H1 (cell line): ENCODE measurements around the gene GOLGA2. TPM values are rescaled to one million over a fixed set of nuclear protein-coding genes. Genes with fewer than 3 reads are reported as not detected.

Experiments used
- CTCF ChIA-PET: fragments of 300-600 bp; sonication (Branson Sonifier 250); formaldehyde crosslinking; loops from one replicate; lab custom pipeline; 2021; ENCODE audit not compliant: partially characterized antibody; lab: Charles Lee
- POLR2A ChIA-PET: fragments of 300-600 bp; sonication (Branson Sonifier 250); formaldehyde crosslinking; loops from one replicate; lab custom pipeline; 2021; ENCODE audit warnings: inconsistent platforms; ENCODE audit not compliant: partially characterized antibody; lab: Charles Lee
- DNase-seq, 2 experiments: peaks; one replicate each; pipeline versions ENCODE4 v3.0.0 to v3.0.0-alpha.2; 2010 to 2022; ENCODE audit warnings: low spot score in 2 of 2, low read depth in 1 of 2, mixed read lengths in 1 of 2
- FAIRE-seq: peaks from 2 replicates; lab custom pipeline; 2011; peaks lifted over from hg19 to GRCh38; lab: Jason Lieb, UNC
- H2AFZ ChIP-seq: 2 replicates; pipeline ENCODE4 v1.8.1; 2012; ENCODE audit warnings: low read length, inconsistent platforms
- H2AK5ac ChIP-seq: 2 replicates; pipeline ENCODE4 v1.6.1; 2013; ENCODE audit warnings: low read depth, low read length
- H2BK120ac ChIP-seq: replicated peaks from 2 replicates; pipeline ENCODE3; 2013; ENCODE audit warnings: low read depth, low read length, inconsistent platforms
- H2BK12ac ChIP-seq: 2 replicates; pipeline ENCODE4 v1.6.1; 2013; ENCODE audit warnings: low read depth, low read length
- H2BK15ac ChIP-seq: 2 replicates; pipeline ENCODE4 v1.6.1; 2013; ENCODE audit warnings: low read length
- H2BK20ac ChIP-seq: 2 replicates; pipeline ENCODE4 v1.6.1; 2013; ENCODE audit warnings: low read length
- H2BK5ac ChIP-seq: 2 replicates; pipeline ENCODE4 v1.6.1; 2013; ENCODE audit warnings: low read depth, low read length
- H3K14ac ChIP-seq: 2 replicates; pipeline ENCODE4 v1.6.1; 2013; ENCODE audit warnings: inconsistent platforms; ENCODE audit not compliant: insufficient read length
- H3K18ac ChIP-seq: 2 replicates; pipeline ENCODE4 v1.6.1; 2013; ENCODE audit warnings: low read length; ENCODE audit errors: extremely low read depth
- H3K23ac ChIP-seq: 2 replicates; pipeline ENCODE4 v1.6.1; 2013; ENCODE audit warnings: inconsistent platforms; ENCODE audit not compliant: insufficient read length
- H3K23me2 ChIP-seq: 2 replicates; pipeline ENCODE4 v1.6.1; 2013; ENCODE audit warnings: low read depth, low read length
- H3K27ac ChIP-seq: 2 replicates; pipeline ENCODE4 v1.6.1; 2011; ENCODE audit warnings: low read depth, low read length, inconsistent platforms
- H3K27me3 ChIP-seq, 4 experiments: replicated peaks in 1 of 4; 1 replicate in 1 of 4; 2 replicates in 3 of 4; pipeline versions ENCODE4 v1.6.1 to v1.8.1; 2011 to 2013; ENCODE audit warnings: low read length in 3 of 4, mild to moderate bottlenecking in 3 of 4, inconsistent platforms in 2 of 4, mixed read lengths in 2 of 4, moderate library complexity in 1 of 4; ENCODE audit not compliant: control insufficient read depth in 3 of 4, insufficient read depth in 3 of 4; ENCODE audit errors: extremely low read depth in 1 of 4
- H3K36me3 ChIP-seq, 4 experiments: 2 replicates each; pipeline versions ENCODE4 v1.6.1 to v1.8.1; 2011 to 2013; ENCODE audit warnings: mild to moderate bottlenecking in 4 of 4, low read length in 3 of 4, moderate library complexity in 2 of 4, control low read depth in 1 of 4, inconsistent platforms in 1 of 4; ENCODE audit not compliant: insufficient read depth in 4 of 4, control insufficient read depth in 2 of 4
- H3K4ac ChIP-seq: replicated peaks from 2 replicates; pipeline ENCODE3; 2013; ENCODE audit warnings: low read length, low read depth, mixed read lengths, inconsistent platforms; ENCODE audit not compliant: insufficient read length
- H3K4me1 ChIP-seq, 4 experiments: replicated peaks in 1 of 4; 1 replicate in 1 of 4; 2 replicates in 3 of 4; pipeline versions ENCODE4 v1.6.1 to v1.8.1; 2011 to 2013; ENCODE audit warnings: low read length in 3 of 4, inconsistent platforms in 2 of 4, mixed read lengths in 1 of 4; ENCODE audit not compliant: insufficient read depth in 4 of 4, control insufficient read depth in 3 of 4
- H3K4me2 ChIP-seq, 2 experiments: 2 replicates each; pipeline versions ENCODE4 v1.6.1 to v1.8.1; 2011 to 2013; ENCODE audit warnings: low read depth in 2 of 2, low read length in 2 of 2, control low read depth in 1 of 2, inconsistent platforms in 1 of 2, mild to moderate bottlenecking in 1 of 2; ENCODE audit not compliant: insufficient read depth in 1 of 2
- H3K4me3 ChIP-seq, 4 experiments: fragments of 200-600, 300-600 bp in 1 of 4; sonication (generic), shearing (Covaris generic), sonication (Bioruptor Twin) in 1 of 4; 2 replicates each; pipeline versions ENCODE4 v1.5.1 to v1.8.1; 2011 to 2016; ENCODE audit warnings: low read length in 4 of 4, low read depth in 3 of 4, control low read depth in 2 of 4, inconsistent platforms in 2 of 4, mild to moderate bottlenecking in 2 of 4, mixed read lengths in 1 of 4, moderate library complexity in 1 of 4; ENCODE audit not compliant: insufficient read depth in 2 of 4; ENCODE audit errors: extremely low read depth in 1 of 4
- H3K56ac ChIP-seq: replicated peaks from 2 replicates; pipeline ENCODE3; 2013; ENCODE audit warnings: low read depth, mild to moderate bottlenecking, mixed read lengths, low read length, inconsistent platforms; ENCODE audit not compliant: insufficient read length
- H3K79me1 ChIP-seq: 2 replicates; pipeline ENCODE4 v1.6.1; 2013; ENCODE audit warnings: low read depth, low read length, control low read depth
- H3K79me2 ChIP-seq, 2 experiments: 2 replicates each; pipeline versions ENCODE4 v1.6.1 to v1.8.1; 2012 to 2013; ENCODE audit warnings: low read length in 2 of 2, mild to moderate bottlenecking in 2 of 2, inconsistent platforms in 1 of 2; ENCODE audit not compliant: insufficient read depth in 2 of 2, control insufficient read depth in 1 of 2
- H3K9ac ChIP-seq, 4 experiments: replicated peaks in 1 of 4; 1 replicate in 1 of 4; 2 replicates in 3 of 4; pipeline versions ENCODE4 v1.6.1 to v1.8.1; 2011 to 2013; ENCODE audit warnings: low read depth in 3 of 4, low read length in 3 of 4, control low read depth in 2 of 4, mild to moderate bottlenecking in 2 of 4, moderate library complexity in 2 of 4, inconsistent platforms in 1 of 4; ENCODE audit errors: extremely low read depth in 1 of 4
- H3K9me3 ChIP-seq, 2 experiments: 2 replicates each; pipeline versions ENCODE4 v1.6.1 to v1.8.1; 2012 to 2013; ENCODE audit warnings: mild to moderate bottlenecking in 2 of 2, moderate library complexity in 2 of 2, control low read depth in 1 of 2, inconsistent platforms in 1 of 2, low read depth in 1 of 2, low read length in 1 of 2, mixed read lengths in 1 of 2; ENCODE audit not compliant: insufficient read depth in 2 of 2
- H4K20me1 ChIP-seq, 2 experiments: replicated peaks in 1 of 2; 2 replicates each; pipeline versions ENCODE3 to v1.8.1; 2011 to 2013; ENCODE audit warnings: inconsistent platforms in 2 of 2, low read length in 2 of 2, mild to moderate bottlenecking in 1 of 2; ENCODE audit not compliant: insufficient read depth in 2 of 2, control insufficient read depth in 1 of 2
- H4K5ac ChIP-seq: 2 replicates; pipeline ENCODE4 v1.6.1; 2013; ENCODE audit warnings: low read length, low read depth, mixed read lengths, inconsistent platforms; ENCODE audit not compliant: insufficient read length
- H4K8ac ChIP-seq: 2 replicates; pipeline ENCODE4 v1.8.0; 2013; ENCODE audit warnings: mild to moderate bottlenecking, moderate library complexity, low read length, inconsistent platforms; ENCODE audit not compliant: insufficient read depth; ENCODE audit errors: extremely low read depth
- H4K91ac ChIP-seq: replicated peaks from 2 replicates; pipeline ENCODE3; 2013; ENCODE audit warnings: low read length, mixed read lengths, inconsistent platforms; ENCODE audit not compliant: insufficient read length
- BCL11A ChIP-seq, 2 experiments: IDR thresholded peaks; one replicate each; pipeline ENCODE4 v1.6.1; 2011; ENCODE audit warnings: low read depth in 2 of 2, low read length in 2 of 2, mild to moderate bottlenecking in 2 of 2
- BRCA1 ChIP-seq: IDR thresholded peaks from 2 replicates; pipeline ENCODE4 v1.6.1; 2012; ENCODE audit warnings: low read depth, low read length, improper control_type of control experiment
- FOSL1 ChIP-seq: IDR thresholded peaks from 2 replicates; pipeline ENCODE4 v1.6.1; 2011; ENCODE audit warnings: mild to moderate bottlenecking, low read depth, low read length, moderate library complexity; ENCODE audit not compliant: insufficient read depth
- JUN ChIP-seq: IDR thresholded peaks from 2 replicates; pipeline ENCODE4 v1.6.1; 2011; ENCODE audit warnings: low read depth, mild to moderate bottlenecking, improper control_type of control experiment, low read length
- JUND ChIP-seq: IDR thresholded peaks from 2 replicates; pipeline ENCODE4 v1.6.1; 2011; ENCODE audit warnings: mild to moderate bottlenecking, improper control_type of control experiment, low read length
- KDM5A ChIP-seq: fragments of 200-600 bp; IDR thresholded peaks from 2 replicates; pipeline ENCODE4 v1.7.1; 2012; ENCODE audit warnings: mild to moderate bottlenecking, low read length, inconsistent platforms, mixed read lengths
- MAFK ChIP-seq: IDR thresholded peaks from 2 replicates; pipeline ENCODE4 v1.6.1; 2012; ENCODE audit warnings: low read depth, mild to moderate bottlenecking, improper control_type of control experiment, low read length
- PHF8 ChIP-seq: fragments of 200-600 bp; sonication (generic); conservative IDR thresholded peaks from 2 replicates; pipeline ENCODE4 v1.7.1; 2012; ENCODE audit warnings: low read depth, mild to moderate bottlenecking, inconsistent platforms, low read length, moderate library complexity
- RBBP5 ChIP-seq: IDR thresholded peaks from 2 replicates; pipeline ENCODE4 v1.7.1; 2012; ENCODE audit warnings: low read depth, mild to moderate bottlenecking, inconsistent platforms, low read length, moderate library complexity, borderline replicate concordance
- SIN3A ChIP-seq, 2 experiments: IDR thresholded peaks in 1 of 2; conservative IDR thresholded peaks in 1 of 2; 2 replicates each; pipeline ENCODE4 v1.6.1; 2011 to 2012; ENCODE audit warnings: low read length in 2 of 2, improper control_type of control experiment in 1 of 2, low read depth in 1 of 2, mild to moderate bottlenecking in 1 of 2
- SRF ChIP-seq: IDR thresholded peaks from 2 replicates; pipeline ENCODE4 v1.6.1; 2011; ENCODE audit warnings: mild to moderate bottlenecking, low read depth, low read length, moderate library complexity
- WGBS, 2 experiments: shearing (Covaris generic) in 1 of 2; methylation state at CpG; one replicate each; pipeline versions ENCODE4 v1.1.6 to v1.1.7; 2013 to 2015; ENCODE audit warnings: low lambda C conversion rate in 2 of 2, mixed read lengths in 2 of 2, inconsistent platforms in 1 of 2, low coverage in 1 of 2, missing lambda C conversion rate in 1 of 2; ENCODE audit not compliant: insufficient replicate concordance in 2 of 2, insufficient coverage in 1 of 2, insufficient read length in 1 of 2; ENCODE audit errors: extremely low coverage in 1 of 2, missing lambda C conversion rate in 1 of 2; 5-methylcytosine and 5-hydroxymethylcytosine counted together
- polyA plus RNA-seq, 7 experiments: library from polyadenylated mRNA; depleted of rRNA in 3 of 7; stranded (reverse) in 5 of 7; unstranded in 2 of 7; fragments of >200 nt in 5 of 7; fragments of 200-250 nt in 2 of 7; gene quantifications; 1 replicate in 5 of 7; 2 replicates in 1 of 7; 4 replicates in 1 of 7; pipeline versions ENCODE4 v1.2.1 to v1.2.3, GENCODE V29; 2011 to 2013; ENCODE audit warnings: missing spikeins in 2 of 7, mixed read lengths in 2 of 7
- total RNA-seq: library from RNA; stranded (reverse); fragmentation: NEBNext Ultra II Directional; extraction: Animal tissue kit (Norgen Biotek cat#: 25700); gene quantifications from 2 replicates; pipeline ENCODE4 v1.2.1, GENCODE V29; 2021
- TF ChIP-seq, protein P1 (sequence below): IDR thresholded peaks from 2 replicates; pipeline ENCODE4 v1.6.1; 2012; ENCODE audit warnings: low read length, inconsistent platforms

The GOLGA2 gene
- total and polyA plus RNA-seq, 2 of the 8 experiments (the other 6 are each of a cell fraction or from before 2014, with no cell fraction given), result 13.1 to 43.6 TPM

DNA sequence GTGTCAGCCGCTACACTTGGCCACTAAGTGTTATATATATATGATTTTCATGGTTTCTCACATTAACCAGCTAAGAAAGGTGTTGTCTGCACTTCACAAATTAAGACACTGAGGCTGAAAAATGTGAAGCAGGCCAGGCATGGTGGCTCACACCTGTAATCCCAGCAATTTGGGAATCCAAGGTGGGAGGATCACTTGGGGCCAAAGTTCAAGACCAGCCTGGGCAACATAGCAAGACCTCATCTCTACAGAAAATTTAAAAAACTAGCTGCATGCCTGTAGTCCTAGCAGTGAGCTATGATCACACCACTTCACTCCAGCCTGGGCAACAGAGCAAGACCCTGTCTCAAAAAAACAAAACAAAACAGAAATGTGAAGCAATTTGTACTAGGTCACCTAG is 48.6 kb upstream of the GOLGA2 start:
- DNase-seq (no peak), FAIRE-seq (no peak)
- Histone ChIP-seq H3K79me1 (peaks cover 8% of the 10 kb centered on the region; the same call in 1 of the 2 replicates), H2AK5ac (no peak overlapping the region), H2AFZ (no peak overlapping the region), H3K4me3 (no peak overlapping the region), H4K5ac (no peak overlapping the region), H3K23me2 (peaks cover 7% of the 10 kb centered on the region), H2BK15ac (no peak overlapping the region), H3K14ac (no peak overlapping the region), H3K27me3 (no peaks in the 10 kb centered on the region), H3K4ac (no peak overlapping the region), H3K27ac (no peak overlapping the region), H3K4me1 (no peaks in the 10 kb centered on the region; a peak in 3 of 7 replicates), H3K9me3 (no peaks in the 10 kb centered on the region), H3K9ac (no peak overlapping the region), H3K4me2 (no peak overlapping the region; a peak in 1 of 4 replicates), H4K8ac (no peak overlapping the region), H4K91ac (no peak overlapping the region), H2BK120ac (no peak overlapping the region), H3K79me2 (peaks cover 0 to 25% of the 10 kb centered on the region in 2 experiments; a peak in 2 of 4 replicates), H2BK20ac (no peak overlapping the region), H2BK12ac (no peak overlapping the region), H3K36me3 (peaks cover 0 to 11% (median 1%) of the 10 kb centered on the region in 4 experiments; a peak in 4 of 8 replicates), H3K18ac (no peak overlapping the region), H3K23ac (no peak overlapping the region), H4K20me1 (peaks cover 1 to 3% of the 10 kb centered on the region in 2 experiments), H2BK5ac (no peak overlapping the region), H3K56ac (no peak overlapping the region)
- ChIA-PET POLR2A (interaction anchor here (0.6 to 3.1 kb wide), 4 partner anchors 12 to 228 kb away, joined by 3 to 10 read pairs (median 4); partner anchors contain the start of gene SPTAN1), CTCF (interaction anchor here (1.3 to 2.9 kb wide), 6 partner anchors 11 to 95 kb away, joined by 4 to 12 read pairs (median 4); no protein-coding TSS in a partner anchor)
- 94% methylated on average over 1 of the region's 1 CpG; no CpG with 5 or more reads in 1 of the 2 experiments for WGBS, 2 experiments
- TF ChIP-seq PHF8 (no peak), BRCA1 (no peak), SIN3A (conservative IDR thresholded peaks at IDR 0.05 in 1 of 2, IDR thresholded peaks at IDR 0.05 in 1 of 2; ENCODE audit: low read depth in 1 of 2, low read length in 2 of 2) (no peak), BCL11A (IDR thresholded peaks at IDR 0.05; ENCODE audit: low read depth in 2 of 2, low read length in 2 of 2) (no peak), RBBP5 (no peak), FOSL1 (no peak), KDM5A (no peak), JUN (no peak), SRF (no peak), JUND (no peak), MAFK (no peak)
- TF ChIP-seq, protein P1, sequence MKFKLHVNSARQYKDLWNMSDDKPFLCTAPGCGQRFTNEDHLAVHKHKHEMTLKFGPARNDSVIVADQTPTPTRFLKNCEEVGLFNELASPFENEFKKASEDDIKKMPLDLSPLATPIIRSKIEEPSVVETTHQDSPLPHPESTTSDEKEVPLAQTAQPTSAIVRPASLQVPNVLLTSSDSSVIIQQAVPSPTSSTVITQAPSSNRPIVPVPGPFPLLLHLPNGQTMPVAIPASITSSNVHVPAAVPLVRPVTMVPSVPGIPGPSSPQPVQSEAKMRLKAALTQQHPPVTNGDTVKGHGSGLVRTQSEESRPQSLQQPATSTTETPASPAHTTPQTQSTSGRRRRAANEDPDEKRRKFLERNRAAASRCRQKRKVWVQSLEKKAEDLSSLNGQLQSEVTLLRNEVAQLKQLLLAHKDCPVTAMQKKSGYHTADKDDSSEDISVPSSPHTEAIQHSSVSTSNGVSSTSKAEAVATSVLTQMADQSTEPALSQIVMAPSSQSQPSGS, result no peak
